GM10248 (cell line): ENCODE measurements around the gene PXK.
A peak's percentile ranks its signal among the peaks of the same experiment; 100 is the strongest.
"Not testable (repeated sequence)": the region's sequence is repeated elsewhere in the genome, so short reads cannot be mapped to it uniquely, and the experiment has no call there.

Source experiments
- CTCF ChIA-PET: fragments of 300-600 bp; sonication (Branson Sonifier 250); formaldehyde crosslinking; extraction: SDS; loops from one replicate; lab custom pipeline; 2021; ENCODE audit warnings: antibody characterized with exemption; lab: Yijun Ruan, JAX
- POLR2A ChIA-PET: fragments of 350-650 bp; sonication (Branson Sonifier 250); formaldehyde crosslinking; extraction: SDS; loops from one replicate; lab custom pipeline; 2020; ENCODE audit warnings: antibody characterized with exemption; lab: Yijun Ruan, JAX
- DNase-seq: peaks from one replicate; pipeline ENCODE4 v3.0.0; 2012; ENCODE audit errors: extremely low spot score
- CTCF ChIP-seq: IDR thresholded peaks from 2 replicates; pipeline ENCODE4 v1.5.1; 2012; ENCODE audit warnings: mild to moderate bottlenecking, low read depth; ENCODE audit errors: extremely low read depth, missing control alignments, control extremely low read depth

The PXK gene

GRCh38 chr3:58429657-58430056, 97.0 kb downstream of the PXK start:
- TF ChIP-seq CTCF, result no peak
- POLR2A ChIA-PET, result no interaction called here
- DNase-seq, result peak; percentile 32
- CTCF ChIA-PET, result interaction anchor here (0.9 to 3.7 kb wide), 9 partner anchors 9 to 241 kb away, joined by 3 to 20 read pairs (median 5); partner anchors contain the start of genes HTD2 and RPP14

GRCh38 chr3:58432905-58433304, 100.2 kb downstream of the PXK start:
- no peak for TF ChIP-seq CTCF
- CTCF ChIA-PET, result interaction anchor here (1.2 to 1.5 kb wide), 3 partner anchors 31 to 111 kb away, joined by 3 to 6 read pairs (median 5); partner anchors contain the start of gene KCTD6
- POLR2A ChIA-PET, result no interaction called here
- no peak for DNase-seq

- peak; percentile 98 for DNase-seq
- TF ChIP-seq CTCF, result no peak
- ChIA-PET POLR2A (interaction anchor here (0.6 kb wide), 1 partner anchor 71 kb away, joined by 4 read pairs; no protein-coding TSS in a partner anchor), CTCF (interaction anchor here (1.2 to 1.8 kb wide), 5 partner anchors 12 to 112 kb away, joined by 3 to 7 read pairs (median 5); partner anchors contain the start of gene KCTD6)
Measured at GRCh38 chr3:58433400-58434167, 100.9 kb downstream of the PXK start, which contains the start of gene PDHB. TSS of gene PDHB (minus strand) at chr3:58433832. CDS start at chr3:58433809, 23 bp downstream.

- TF ChIP-seq CTCF, result no peak
- ChIA-PET CTCF (interaction anchor here (1.2 to 1.8 kb wide), 4 partner anchors 13 to 57 kb away, joined by 4 to 7 read pairs (median 6); partner anchors contain the start of gene KCTD6), POLR2A (interaction anchor here (0.6 kb wide), 1 partner anchor 70 kb away, joined by 4 read pairs; no protein-coding TSS in a partner anchor)
- DNase-seq, result no peak
Measured at GRCh38 chr3:58434168-58434504, 101.4 kb downstream of the PXK start.

- DNase-seq, result no peak
- CTCF ChIA-PET, result interaction anchor here (1.2 to 1.8 kb wide), 3 partner anchors 13 to 129 kb away, joined by 4 to 7 read pairs (median 5); partner anchors contain the start of genes HTD2 and RPP14
- POLR2A ChIA-PET, result no interaction called here
- no peak for TF ChIP-seq CTCF
Measured at GRCh38 chr3:58434511-58434910, 101.8 kb downstream of the PXK start.

- no peak for DNase-seq
- POLR2A ChIA-PET, result no interaction called here
- CTCF ChIA-PET, result interaction anchor here (0.7 to 1.8 kb wide), 4 partner anchors 18 to 129 kb away, joined by 3 to 7 read pairs (median 4); partner anchors contain the start of genes HTD2 and RPP14
- no peak for TF ChIP-seq CTCF
Measured at GRCh38 chr3:58434990-58435389, 102.3 kb downstream of the PXK start.

- CTCF ChIA-PET, result interaction anchor here (0.8 to 2.1 kb wide), 4 partner anchors 15 to 54 kb away, joined by 3 to 7 read pairs (median 4); no protein-coding TSS in a partner anchor
- POLR2A ChIA-PET, DNase-seq: not testable (repeated sequence)
Measured at GRCh38 chr3:58437276-58437675, 104.6 kb downstream of the PXK start.

- ChIA-PET CTCF (interaction anchor here (1.5 to 2.0 kb wide), 2 partner anchors 15 to 16 kb away, joined by 3 to 4 read pairs; no protein-coding TSS in a partner anchor), POLR2A (interaction anchor here (1.5 kb wide), 1 partner anchor 12 kb away, joined by 3 read pairs; no protein-coding TSS in a partner anchor)
- not testable (repeated sequence) for DNase-seq
Measured at GRCh38 chr3:58440996-58441355, 108.3 kb downstream of the PXK start.
